Endodermal cell (in vitro differentiated cells): ENCODE measurements around the gene GPR137B. TPM values are rescaled to one million over a fixed set of nuclear protein-coding genes. Genes with fewer than 3 reads are reported as not detected.
A peak's percentile ranks its signal among the peaks of the same experiment; 100 is the strongest.

Experiments used
- DNase-seq: peaks from one replicate; pipeline ENCODE4 v3.0.0-alpha.2; 2017
- H3K27ac ChIP-seq: 2 replicates; pipeline ENCODE4 v1.5.1; 2013; ENCODE audit warnings: mild to moderate bottlenecking, low read depth, low read length, moderate library complexity
- H3K27me3 ChIP-seq: 2 replicates; pipeline ENCODE4 v1.6.1; 2013; ENCODE audit warnings: mild to moderate bottlenecking, low read length, moderate library complexity; ENCODE audit not compliant: insufficient read depth, control insufficient read depth, poor library complexity, severe bottlenecking
- H3K36me3 ChIP-seq: 2 replicates; pipeline ENCODE4 v1.7.0; 2013; ENCODE audit warnings: mild to moderate bottlenecking, low read length, moderate library complexity; ENCODE audit not compliant: control insufficient read depth, insufficient read depth
- H3K4me1 ChIP-seq: one replicate; pipeline ENCODE4 v1.7.0; 2013; ENCODE audit warnings: low read length; ENCODE audit not compliant: control insufficient read depth, insufficient read depth
- H3K4me3 ChIP-seq: 2 replicates; pipeline ENCODE4 v1.5.1; 2013; ENCODE audit warnings: mild to moderate bottlenecking, low read length, moderate library complexity
- H3K9ac ChIP-seq: 2 replicates; pipeline ENCODE4 v1.6.1; 2013; ENCODE audit warnings: mild to moderate bottlenecking, low read length, moderate library complexity; ENCODE audit not compliant: poor library complexity, severe bottlenecking; ENCODE audit errors: extremely low read depth
- H3K9me3 ChIP-seq: 2 replicates; pipeline ENCODE4 v1.6.1; 2013; ENCODE audit warnings: mild to moderate bottlenecking, low read length, moderate library complexity; ENCODE audit not compliant: control insufficient read depth
- H3K27ac Mint-ChIP-seq: 2 replicates; pipeline ENCODE4 v1.8.0; 2020; ENCODE audit warnings: mixed read lengths
- H3K27me3 Mint-ChIP-seq: 2 replicates; pipeline ENCODE4 v1.8.0; 2021; ENCODE audit warnings: mild to moderate bottlenecking, mixed read lengths; ENCODE audit not compliant: insufficient read depth
- H3K36me3 Mint-ChIP-seq: 2 replicates; pipeline ENCODE4 v1.8.0; 2020; ENCODE audit warnings: low read depth, mixed read lengths
- H3K4me1 Mint-ChIP-seq: 2 replicates; pipeline ENCODE4 v1.8.0; 2020; ENCODE audit warnings: mixed read lengths
- H3K4me3 Mint-ChIP-seq: 2 replicates; pipeline ENCODE4 v1.8.0; 2020; ENCODE audit warnings: mild to moderate bottlenecking, moderate library complexity, mixed read lengths
- H3K9me3 Mint-ChIP-seq: 2 replicates; pipeline ENCODE4 v1.8.0; 2020; ENCODE audit warnings: mild to moderate bottlenecking, mixed read lengths
- CTCF ChIP-seq: fragments of 200-600 bp; sonication (generic); conservative IDR thresholded peaks from 2 replicates; pipeline ENCODE4 v1.5.0; 2021; ENCODE audit warnings: antibody characterized with exemption, mild to moderate bottlenecking
- WGBS, 2 experiments: methylation state at CpG; one replicate each; pipeline versions ENCODE4 v1.1.5 to v1.1.7; 2013; ENCODE audit warnings: missing lambda C conversion rate in 2 of 2, mixed read lengths in 1 of 2; ENCODE audit not compliant: insufficient coverage in 1 of 2, insufficient read length in 1 of 2; 5-methylcytosine and 5-hydroxymethylcytosine counted together
- total RNA-seq, 2 donors: library from RNA; stranded (reverse); fragmentation: NEBNext Ultra II Directional in 1 of 2; extraction: Animal tissue kit (Norgen Biotek cat#: 25700) in 1 of 2; gene quantifications; 2 replicates in 1 of 2; 3 replicates in 1 of 2; pipeline ENCODE4 v1.2.1, GENCODE V29; 2021

Gene GPR137B
- total RNA-seq, 2 donors from 2014 or later = 2.8 to 6.7 TPM

GRCh38 chr1:236099355-236099974, 42.9 kb upstream of the GPR137B start:
- H3K9me3 ChIP-seq = peaks cover 12% of the 10 kb centered on the region
- DNase-seq = no peak
- H3K9me3 Mint-ChIP-seq = peaks cover 7% of the 10 kb centered on the region
- WGBS, 2 experiments = 86 to 90% methylated on average over 7 to 12 of the region's 12 CpGs
- H3K9ac ChIP-seq = no peak overlapping the region
- H3K36me3 ChIP-seq = no peaks in the 10 kb centered on the region
- no peak overlapping the region for H3K4me3 ChIP-seq
- no peaks in the 10 kb centered on the region for H3K27me3 ChIP-seq
- no peak for TF ChIP-seq CTCF
- H3K27me3 Mint-ChIP-seq = peaks cover 7% of the 10 kb centered on the region
- peaks cover 2% of the 10 kb centered on the region for H3K4me1 Mint-ChIP-seq
- no peak overlapping the region for H3K27ac Mint-ChIP-seq
- H3K4me3 Mint-ChIP-seq = no peak overlapping the region
- peak overlapping the region; percentile 34 for H3K27ac ChIP-seq
- no peaks in the 10 kb centered on the region for H3K36me3 Mint-ChIP-seq
- no peaks in the 10 kb centered on the region for H3K4me1 ChIP-seq

GRCh38 chr1:236100799-236101198, 41.5 kb upstream of the GPR137B start:
- Histone ChIP-seq H3K4me3 (no peak overlapping the region), H3K9me3 (peaks cover 12% of the 10 kb centered on the region), H3K27ac (no peak overlapping the region), H3K4me1 (no peaks in the 10 kb centered on the region), H3K36me3 (no peaks in the 10 kb centered on the region), H3K9ac (no peak overlapping the region), H3K27me3 (no peaks in the 10 kb centered on the region)
- H3K9me3 Mint-ChIP-seq = peaks cover 7% of the 10 kb centered on the region
- 95 to 96% methylated on average over 13 to 15 of the region's 15 CpGs for WGBS, 2 experiments
- DNase-seq = no peak
- H3K27ac Mint-ChIP-seq = no peak overlapping the region
- no peak overlapping the region for H3K4me3 Mint-ChIP-seq
- no peak for TF ChIP-seq CTCF
- H3K4me1 Mint-ChIP-seq = peaks cover 2% of the 10 kb centered on the region
- no peaks in the 10 kb centered on the region for H3K36me3 Mint-ChIP-seq
- H3K27me3 Mint-ChIP-seq = peaks cover 9% of the 10 kb centered on the region

- Histone ChIP-seq H3K27me3 (no peaks in the 10 kb centered on the region), H3K4me1 (no peaks in the 10 kb centered on the region), H3K36me3 (no peaks in the 10 kb centered on the region), H3K9ac (no peak overlapping the region), H3K4me3 (no peak overlapping the region), H3K27ac (no peak overlapping the region), H3K9me3 (peaks cover 7% of the 10 kb centered on the region)
- no peak overlapping the region for H3K4me3 Mint-ChIP-seq
- peaks cover 2% of the 10 kb centered on the region for H3K4me1 Mint-ChIP-seq
- no peaks in the 10 kb centered on the region for H3K36me3 Mint-ChIP-seq
- TF ChIP-seq CTCF = no peak
- 80 to 88% methylated on average over 7 to 10 of the region's 10 CpGs for WGBS, 2 experiments
- no peak overlapping the region for H3K27ac Mint-ChIP-seq
- H3K27me3 Mint-ChIP-seq = peaks cover 9% of the 10 kb centered on the region
- peaks cover 4% of the 10 kb centered on the region for H3K9me3 Mint-ChIP-seq
- DNase-seq = no peak
These were observed 40.8 kb upstream of the GPR137B start for GRCh38 chr1:236101233-236102200.
